Measurements from ENCODE around the gene FAM219A.
"Not testable (repeated sequence)": the region's sequence is repeated elsewhere in the genome, so short reads cannot be mapped to it uniquely, and the experiment has no call there.

FAM219A gene

DNA sequence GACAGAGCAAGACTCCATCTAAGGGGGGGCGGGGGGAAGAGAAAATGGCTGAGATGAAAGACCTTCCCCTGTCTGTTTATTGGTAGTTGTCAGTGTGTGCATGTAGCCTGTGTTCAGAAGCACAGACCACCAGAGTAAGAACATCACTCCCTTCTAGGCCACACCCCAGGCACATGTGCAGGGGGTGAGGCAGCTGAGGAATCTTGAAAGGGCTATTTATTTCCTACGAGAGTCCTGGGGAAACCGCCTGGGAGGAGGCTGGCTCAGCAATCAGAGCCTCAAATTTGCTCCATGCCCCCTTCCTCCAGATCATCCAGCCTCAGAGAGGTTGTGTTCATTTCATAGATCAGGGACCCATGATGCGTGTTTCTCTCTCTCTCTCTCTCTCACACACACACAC lies 88.7 kb downstream of the FAM219A start:
- Histone ChIP-seq H3K27ac (ENCODE audit: low read depth, low read length, poor library complexity, severe bottlenecking) (no peak overlapping the region), H3K4me3 (ENCODE audit: low read depth, low read length, poor library complexity, severe bottlenecking) (no peak overlapping the region), H4K20me1 (ENCODE audit: insufficient read depth, low read length) (no peaks in the 10 kb centered on the region), H3K36me3 (ENCODE audit: insufficient read depth, low read length) (peaks cover 33% of the 10 kb centered on the region), H3K4me2 (ENCODE audit: low read length) (no peak overlapping the region), H3K4me1 (ENCODE audit: insufficient read depth, low read length, severe bottlenecking) (no peaks in the 10 kb centered on the region), H3K9ac (ENCODE audit: low read length) (no peak overlapping the region), H3F3A (ENCODE audit: insufficient read depth, low read length) (no peaks in the 10 kb centered on the region; the same call in 1 of the 2 replicates), H2AFZ (ENCODE audit: low read length) (no peak overlapping the region), H3K27me3 (ENCODE audit: insufficient read depth, low read length) (no peaks in the 10 kb centered on the region), H3K79me2 (ENCODE audit: insufficient read depth, low read length) (no peaks in the 10 kb centered on the region), H3K9me2 (ENCODE audit: low read depth, low read length) (no peaks in the 10 kb centered on the region), H3K9me3 (ENCODE audit: low read length) (no peaks in the 10 kb centered on the region)
- TF ChIP-seq EZH2 (IDR thresholded peaks at IDR 0.05; ENCODE audit: borderline replicate concordance, low read length), result no peak
- TF ChIP-seq, protein P1, sequence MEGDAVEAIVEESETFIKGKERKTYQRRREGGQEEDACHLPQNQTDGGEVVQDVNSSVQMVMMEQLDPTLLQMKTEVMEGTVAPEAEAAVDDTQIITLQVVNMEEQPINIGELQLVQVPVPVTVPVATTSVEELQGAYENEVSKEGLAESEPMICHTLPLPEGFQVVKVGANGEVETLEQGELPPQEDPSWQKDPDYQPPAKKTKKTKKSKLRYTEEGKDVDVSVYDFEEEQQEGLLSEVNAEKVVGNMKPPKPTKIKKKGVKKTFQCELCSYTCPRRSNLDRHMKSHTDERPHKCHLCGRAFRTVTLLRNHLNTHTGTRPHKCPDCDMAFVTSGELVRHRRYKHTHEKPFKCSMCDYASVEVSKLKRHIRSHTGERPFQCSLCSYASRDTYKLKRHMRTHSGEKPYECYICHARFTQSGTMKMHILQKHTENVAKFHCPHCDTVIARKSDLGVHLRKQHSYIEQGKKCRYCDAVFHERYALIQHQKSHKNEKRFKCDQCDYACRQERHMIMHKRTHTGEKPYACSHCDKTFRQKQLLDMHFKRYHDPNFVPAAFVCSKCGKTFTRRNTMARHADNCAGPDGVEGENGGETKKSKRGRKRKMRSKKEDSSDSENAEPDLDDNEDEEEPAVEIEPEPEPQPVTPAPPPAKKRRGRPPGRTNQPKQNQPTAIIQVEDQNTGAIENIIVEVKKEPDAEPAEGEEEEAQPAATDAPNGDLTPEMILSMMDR (IDR thresholded peaks at IDR 0.05; ENCODE audit: low read length), result no peak

- not testable (repeated sequence) for H3K4me1 ChIP-seq (ENCODE audit: insufficient read depth, low read length, severe bottlenecking); H3K9me3 ChIP-seq (ENCODE audit: low read length); H3K4me2 ChIP-seq (ENCODE audit: low read length); H2AFZ ChIP-seq (ENCODE audit: low read length); H3K9me2 ChIP-seq (ENCODE audit: low read depth, low read length); H3K27me3 ChIP-seq (ENCODE audit: insufficient read depth, low read length); H3K4me3 ChIP-seq (ENCODE audit: low read depth, low read length, poor library complexity, severe bottlenecking); H4K20me1 ChIP-seq (ENCODE audit: insufficient read depth, low read length); H3F3A ChIP-seq (ENCODE audit: insufficient read depth, low read length); H3K27ac ChIP-seq (ENCODE audit: low read depth, low read length, poor library complexity, severe bottlenecking); H3K9ac ChIP-seq (ENCODE audit: low read length); H3K79me2 ChIP-seq (ENCODE audit: insufficient read depth, low read length)
- peaks cover 33% of the 10 kb centered on the region for H3K36me3 ChIP-seq (ENCODE audit: insufficient read depth, low read length)
These were observed 89.6 kb downstream of the FAM219A start for GRCh38 chr9:34368796-34369195.

DNA sequence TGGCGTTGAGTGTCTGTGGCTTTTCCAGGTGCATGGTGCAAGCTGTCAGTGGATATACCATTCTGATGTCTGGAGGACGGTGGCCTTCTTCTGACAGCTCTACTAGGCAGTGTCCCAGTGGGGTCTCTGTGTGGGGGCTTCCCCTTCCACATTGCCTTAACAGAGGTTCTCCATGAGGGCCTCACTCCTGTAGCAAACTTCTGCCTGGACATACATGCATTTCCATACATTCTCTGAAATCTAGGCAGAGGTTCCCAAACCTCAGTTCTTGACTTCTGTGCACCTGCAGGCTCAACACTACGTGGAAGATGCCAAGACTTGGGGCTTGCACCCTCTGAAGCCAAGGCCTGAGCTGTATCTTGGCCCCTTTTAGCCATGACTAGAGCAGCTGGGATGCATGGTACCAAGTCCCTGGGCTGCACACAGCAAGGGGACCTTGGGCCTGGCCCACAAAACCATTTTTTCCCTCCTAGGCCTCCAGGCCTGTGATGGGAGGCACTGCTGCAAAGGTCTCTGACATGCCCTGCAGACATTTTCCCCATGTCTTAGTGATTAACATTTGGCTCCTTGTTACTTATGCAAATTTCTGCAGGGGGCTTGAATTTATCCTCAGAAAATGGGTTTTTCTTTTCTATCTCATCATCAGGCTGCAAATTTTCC lies 90.5 kb downstream of the FAM219A start:
- not testable (repeated sequence) for H3K4me3 ChIP-seq (ENCODE audit: low read depth, low read length, poor library complexity, severe bottlenecking); H3K79me2 ChIP-seq (ENCODE audit: insufficient read depth, low read length); H3K4me2 ChIP-seq (ENCODE audit: low read length); H3K27ac ChIP-seq (ENCODE audit: low read depth, low read length, poor library complexity, severe bottlenecking); H3K27me3 ChIP-seq (ENCODE audit: insufficient read depth, low read length); H2AFZ ChIP-seq (ENCODE audit: low read length); H3K9ac ChIP-seq (ENCODE audit: low read length); H3F3A ChIP-seq (ENCODE audit: insufficient read depth, low read length); H3K4me1 ChIP-seq (ENCODE audit: insufficient read depth, low read length, severe bottlenecking); H4K20me1 ChIP-seq (ENCODE audit: insufficient read depth, low read length); H3K9me3 ChIP-seq (ENCODE audit: low read length); H3K9me2 ChIP-seq (ENCODE audit: low read depth, low read length)
- H3K36me3 ChIP-seq (ENCODE audit: insufficient read depth, low read length), result peaks cover 33% of the 10 kb centered on the region

DNA sequence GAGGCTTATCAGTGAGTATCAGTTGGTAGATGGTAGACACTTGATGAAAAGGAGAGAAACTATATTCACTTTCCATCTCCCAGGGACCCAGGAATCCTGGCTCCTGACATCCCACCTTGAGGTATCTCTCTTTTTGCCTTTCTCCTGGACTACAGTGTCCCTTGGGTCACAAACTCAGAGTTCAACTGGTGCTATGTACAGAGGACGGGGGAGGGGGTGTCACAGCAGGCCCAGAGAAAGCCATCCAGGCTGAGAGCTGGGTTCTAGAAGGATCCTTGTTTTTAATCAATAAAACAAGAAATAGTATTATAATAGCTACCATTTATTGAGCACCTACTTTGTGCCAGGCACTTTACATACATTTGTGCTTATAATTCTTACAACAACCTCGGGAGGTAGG lies 92.0 kb downstream of the FAM219A start:
- Histone ChIP-seq H3K79me2 (ENCODE audit: insufficient read depth, low read length) (no peaks in the 10 kb centered on the region), H3K27me3 (ENCODE audit: insufficient read depth, low read length) (no peaks in the 10 kb centered on the region), H2AFZ (ENCODE audit: low read length) (no peak overlapping the region), H3K4me2 (ENCODE audit: low read length) (no peak overlapping the region), H3K4me3 (ENCODE audit: low read depth, low read length, poor library complexity, severe bottlenecking) (no peak overlapping the region), H3K9ac (ENCODE audit: low read length) (no peak overlapping the region), H4K20me1 (ENCODE audit: insufficient read depth, low read length) (no peaks in the 10 kb centered on the region), H3K27ac (ENCODE audit: low read depth, low read length, poor library complexity, severe bottlenecking) (no peak overlapping the region), H3K4me1 (ENCODE audit: insufficient read depth, low read length, severe bottlenecking) (no peaks in the 10 kb centered on the region), H3K36me3 (ENCODE audit: insufficient read depth, low read length) (peaks cover 22% of the 10 kb centered on the region), H3K9me3 (ENCODE audit: low read length) (no peaks in the 10 kb centered on the region), H3K9me2 (ENCODE audit: low read depth, low read length) (no peaks in the 10 kb centered on the region), H3F3A (ENCODE audit: insufficient read depth, low read length) (no peaks in the 10 kb centered on the region)
- TF ChIP-seq, protein P1 (IDR thresholded peaks at IDR 0.05; ENCODE audit: low read length), result no peak
- no peak for TF ChIP-seq EZH2 (IDR thresholded peaks at IDR 0.05; ENCODE audit: borderline replicate concordance, low read length)

All from OCI-LY1 (cell line).